WTC11 (cell line): Measurements from ENCODE around the gene EPN2.

ENCODE experiments used
- ATF2 ChIP-seq: sonication (generic); formaldehyde crosslinking; IDR thresholded peaks from 2 replicates; pipeline ENCODE4 v1.8.1; 2022; ENCODE audit warnings: low read depth, missing genetic modification reagents, borderline replicate concordance
- CTCF ChIP-seq: fragments of 200-600 bp; IDR thresholded peaks from 2 replicates; pipeline ENCODE4 v1.8.0; 2022; ENCODE audit warnings: antibody characterized with exemption
- GTF2I ChIP-seq: fragments of 250-450 bp; sonication (Bioruptor Pico); conservative IDR thresholded peaks from 2 replicates; pipeline ENCODE4 v1.4.0; 2021; ENCODE audit warnings: mild to moderate bottlenecking
- MXD4 ChIP-seq: fragments of 250-450 bp; sonication (Bioruptor Pico); IDR thresholded peaks from 2 replicates; pipeline ENCODE4 v1.8.0; 2021; ENCODE audit warnings: mild to moderate bottlenecking, moderate library complexity, borderline replicate concordance
- NR2C2 ChIP-seq: sonication (generic); formaldehyde crosslinking; IDR thresholded peaks from 2 replicates; pipeline ENCODE4 v1.8.0; 2022; ENCODE audit warnings: mild to moderate bottlenecking, missing genetic modification reagents

GRCh38 chr17:19357351-19357750, 120.2 kb downstream of the EPN2 start:
- TF ChIP-seq NR2C2 (CRISPR knock-in tag): no peak
- no peak for TF ChIP-seq MXD4 (CRISPR knock-in tag)
- no peak for TF ChIP-seq CTCF
- no peak for TF ChIP-seq ATF2 (CRISPR knock-in tag)
- no peak for TF ChIP-seq GTF2I (CRISPR knock-in tag)
